Lower leg skin (tissue), 4 donors: ENCODE measurements around the gene ADSS1. TPM values are rescaled to one million over a fixed set of nuclear protein-coding genes. Genes with fewer than 3 reads are reported as not detected.

Experiments used
- DNase-seq, 2 donors: peaks; one replicate each; pipeline ENCODE4 v3.0.0-alpha.2; 2019; ENCODE audit warnings: low spot score in 2 of 2
- H3K4me3 ChIP-seq: fragments of 200-600 bp; sonication (generic); 2 replicates; pipeline ENCODE4 v1.5.1; 2017; ENCODE audit warnings: mild to moderate bottlenecking, low read depth; ENCODE audit not compliant: poor library complexity, severe bottlenecking
- CTCF ChIP-seq, 3 donors: fragments of 450-650 bp; IDR thresholded peaks; one replicate each; pipeline ENCODE4 v1.5.1; 2016; ENCODE audit warnings: antibody characterized with exemption in 3 of 3, mild to moderate bottlenecking in 3 of 3, moderate library complexity in 2 of 3
- POLR2A ChIP-seq, 2 donors: fragments of 450-650 bp; IDR thresholded peaks; one replicate each; pipeline ENCODE4 v1.6.1; 2016 to 2017; ENCODE audit warnings: antibody characterized with exemption in 2 of 2, mild to moderate bottlenecking in 1 of 2, moderate library complexity in 1 of 2
- WGBS, 2 donors: methylation state at CpG; one replicate each; pipeline ENCODE4 v1.1.5; 2018; 5-methylcytosine and 5-hydroxymethylcytosine counted together
- intact Hi-C: fragments of 100-400 bp; cut with DNase I; formaldehyde crosslinking; loops from one replicate; pipeline ENCODE4 v1.15.0; 2023; ENCODE audit warnings: low total_unique reads
- total RNA-seq, 4 donors: library from RNA; depleted of rRNA; stranded (reverse); fragments of >200 nt; gene quantifications; one replicate each; pipeline ENCODE4 v1.1.0, GENCODE V29; 2016

The ADSS1 gene
- total RNA-seq, 4 donors from 2014 or later, result 5.5 to 8.7 (median 7.2) TPM

GRCh38 chr14:104678346-104678745, 45.7 kb upstream of the ADSS1 start:
- no peak for TF ChIP-seq POLR2A (IDR thresholded peaks at IDR 0.05)
- TF ChIP-seq CTCF (IDR thresholded peaks at IDR 0.05), result no peak
- DNase-seq, result no peak
- H3K4me3 ChIP-seq, result peak overlapping the region; percentile 23
- WGBS, 2 donors, result 11 to 12% methylated on average over 13 of the region's 13 CpGs
- intact Hi-C loops, result no loop called here

GRCh38 chr14:104678901-104679705, 44.9 kb upstream of the ADSS1 start:
- no peak overlapping the region for H3K4me3 ChIP-seq
- TF ChIP-seq CTCF (IDR thresholded peaks at IDR 0.05) (no peak), POLR2A (IDR thresholded peaks at IDR 0.05) (no peak)
- intact Hi-C loops, result no loop called here
- DNase-seq, result no peak
- 65 to 79% methylated on average over 10 to 18 of the region's 18 CpGs for WGBS, 2 donors

- intact Hi-C loops, result no loop called here
These were observed 43.8 kb upstream of the ADSS1 start for GRCh38 chr14:104680056-104680805.

GRCh38 chr14:104680806-104681688, 43.0 kb upstream of the ADSS1 start:
- WGBS, 2 donors, result 29 to 31% methylated on average over 25 to 26 of the region's 26 CpGs
- no peak overlapping the region for H3K4me3 ChIP-seq
- peak; percentile 73 to 92 for DNase-seq
- TF ChIP-seq CTCF (IDR thresholded peaks at IDR 0.05), result no peak
- no peak for TF ChIP-seq POLR2A (IDR thresholded peaks at IDR 0.05)
- intact Hi-C loops, result no loop called here

More at GRCh38 chr14:104680056-104680805, 43.8 kb upstream of the ADSS1 start:
- DNase-seq, result peak in 1 of 2 donors; percentile 89
- TF ChIP-seq CTCF (IDR thresholded peaks at IDR 0.05) (no peak), POLR2A (IDR thresholded peaks at IDR 0.05) (no peak)
- H3K4me3 ChIP-seq, result no peak overlapping the region
- WGBS, 2 donors, result 45 to 63% methylated on average over 15 to 16 of the region's 21 CpGs

GRCh38 chr14:104681689-104682074, 42.3 kb upstream of the ADSS1 start:
- no peak for TF ChIP-seq POLR2A (IDR thresholded peaks at IDR 0.05)
- no peak for TF ChIP-seq CTCF (IDR thresholded peaks at IDR 0.05)
- intact Hi-C loops, result no loop called here
- no peak overlapping the region for H3K4me3 ChIP-seq
- DNase-seq, result peak; percentile 73 to 96
- WGBS, 2 donors, result 15 to 17% methylated on average over 11 of the region's 11 CpGs
